ENCODE results near the gene OR51G2.

DNA sequence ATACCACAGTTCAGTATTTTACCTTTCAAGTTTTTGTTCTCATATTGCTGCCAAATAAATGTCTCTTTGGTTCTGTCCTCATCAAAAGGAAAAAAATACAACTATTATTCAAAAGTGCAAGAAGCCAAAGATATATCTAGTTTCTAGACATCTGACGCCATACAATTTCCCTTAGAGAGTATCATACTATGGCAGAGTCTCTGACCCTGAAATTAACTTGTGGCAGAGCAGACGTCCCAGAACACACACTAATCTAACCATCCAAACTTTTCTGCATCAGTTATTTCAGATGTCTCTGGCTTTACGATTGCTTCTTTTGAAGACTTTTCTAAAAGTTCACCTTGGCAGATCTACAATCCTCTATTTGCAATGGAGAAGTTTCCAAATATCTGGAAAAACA lies 34.8 kb downstream of the OR51G2 start:
- TF ChIP-seq, protein P1, sequence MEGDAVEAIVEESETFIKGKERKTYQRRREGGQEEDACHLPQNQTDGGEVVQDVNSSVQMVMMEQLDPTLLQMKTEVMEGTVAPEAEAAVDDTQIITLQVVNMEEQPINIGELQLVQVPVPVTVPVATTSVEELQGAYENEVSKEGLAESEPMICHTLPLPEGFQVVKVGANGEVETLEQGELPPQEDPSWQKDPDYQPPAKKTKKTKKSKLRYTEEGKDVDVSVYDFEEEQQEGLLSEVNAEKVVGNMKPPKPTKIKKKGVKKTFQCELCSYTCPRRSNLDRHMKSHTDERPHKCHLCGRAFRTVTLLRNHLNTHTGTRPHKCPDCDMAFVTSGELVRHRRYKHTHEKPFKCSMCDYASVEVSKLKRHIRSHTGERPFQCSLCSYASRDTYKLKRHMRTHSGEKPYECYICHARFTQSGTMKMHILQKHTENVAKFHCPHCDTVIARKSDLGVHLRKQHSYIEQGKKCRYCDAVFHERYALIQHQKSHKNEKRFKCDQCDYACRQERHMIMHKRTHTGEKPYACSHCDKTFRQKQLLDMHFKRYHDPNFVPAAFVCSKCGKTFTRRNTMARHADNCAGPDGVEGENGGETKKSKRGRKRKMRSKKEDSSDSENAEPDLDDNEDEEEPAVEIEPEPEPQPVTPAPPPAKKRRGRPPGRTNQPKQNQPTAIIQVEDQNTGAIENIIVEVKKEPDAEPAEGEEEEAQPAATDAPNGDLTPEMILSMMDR (IDR thresholded peaks at IDR 0.05), result no peak
- no peak for TF ChIP-seq POLR2A (IDR thresholded peaks at IDR 0.05)
- TF ChIP-seq EP300 (IDR thresholded peaks at IDR 0.05), result no peak

Measured in sigmoid colon (tissue), 4 donors.